GM18498 (cell line): ENCODE measurements around the gene CAPN15.
"Not testable (repeated sequence)": the region's sequence is repeated elsewhere in the genome, so short reads cannot be mapped to it uniquely, and the experiment has no call there.

ENCODE experiments used
- ATAC-seq: cut with Tn5 transposase; IDR thresholded peaks from one replicate; pipeline ENCODE4 v1.9.1; 2021; ENCODE audit warnings: mild to moderate bottlenecking, moderate library complexity; ENCODE audit not compliant: unreplicated experiment

CAPN15 gene

GRCh38 chr16:505479-506245, 21.9 kb upstream of the CAPN15 start:
- no peak for ATAC-seq

- ATAC-seq = no peak
These were observed 21.3 kb upstream of the CAPN15 start for GRCh38 chr16:506246-506546.

- not testable (repeated sequence) for ATAC-seq
These were observed 20.0 kb upstream of the CAPN15 start for GRCh38 chr16:507527-507926.

DNA sequence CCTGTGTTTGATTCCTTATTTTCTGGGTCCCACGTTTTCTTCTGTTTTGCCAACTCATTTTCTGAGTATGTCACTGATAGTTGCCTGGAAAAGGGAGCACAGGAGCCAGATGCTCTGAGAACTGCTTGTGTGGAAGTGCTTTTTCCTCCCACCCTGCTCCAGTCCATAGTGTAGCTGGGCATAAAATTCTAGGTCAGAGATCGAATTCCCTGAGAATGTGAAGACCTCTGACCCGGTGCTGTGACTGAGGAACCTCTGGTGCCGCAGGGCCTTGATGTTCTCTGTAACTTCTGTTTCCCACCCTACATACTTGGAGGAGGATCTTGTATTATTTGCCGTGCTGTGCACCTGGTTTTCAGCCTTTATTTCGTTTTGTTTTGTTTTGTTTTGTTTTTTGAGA, 19.5 kb upstream of the CAPN15 start:
- ATAC-seq = no peak

DNA sequence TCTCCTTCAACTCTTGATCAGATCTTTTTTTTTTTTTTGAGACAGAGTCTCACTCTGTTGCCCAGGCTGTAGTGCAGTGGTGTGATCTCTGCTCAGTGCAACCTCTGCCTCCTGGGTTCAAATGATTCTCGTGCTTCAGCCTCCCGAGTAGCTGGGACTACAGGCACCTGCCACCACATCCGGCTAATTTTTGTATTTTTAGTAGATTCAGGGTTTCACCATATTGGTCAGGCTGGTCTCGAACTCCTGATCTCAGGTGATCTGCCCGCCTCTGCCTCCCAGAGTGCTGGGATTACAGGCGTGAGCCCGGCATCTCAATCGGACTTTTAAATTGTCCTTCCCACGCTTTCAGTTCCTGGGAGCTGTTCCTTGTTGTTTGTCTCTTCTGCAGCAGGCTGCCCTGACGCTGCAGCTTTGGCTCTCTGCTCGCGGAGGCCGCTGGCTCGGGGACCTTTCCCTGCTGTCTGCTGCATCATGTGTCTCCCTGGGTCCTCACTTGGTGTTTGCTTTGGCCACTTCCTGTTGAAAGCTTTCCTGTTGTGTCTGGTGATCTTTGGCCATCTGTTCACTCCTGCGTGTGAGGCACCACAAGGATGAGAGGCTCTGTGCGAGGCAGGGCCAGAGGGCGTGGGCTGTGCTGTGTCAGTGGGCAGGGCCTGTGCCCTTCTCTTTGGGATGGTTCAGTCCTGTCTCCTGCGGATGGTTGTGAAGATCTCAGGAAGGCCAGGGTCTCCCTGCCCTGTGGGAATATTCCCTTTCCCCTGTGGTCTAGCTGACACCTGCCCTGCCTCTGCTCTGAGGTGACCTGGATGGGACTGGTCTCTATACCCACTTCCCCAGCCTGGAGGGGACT, 18.4 kb upstream of the CAPN15 start:
- no peak for ATAC-seq

DNA sequence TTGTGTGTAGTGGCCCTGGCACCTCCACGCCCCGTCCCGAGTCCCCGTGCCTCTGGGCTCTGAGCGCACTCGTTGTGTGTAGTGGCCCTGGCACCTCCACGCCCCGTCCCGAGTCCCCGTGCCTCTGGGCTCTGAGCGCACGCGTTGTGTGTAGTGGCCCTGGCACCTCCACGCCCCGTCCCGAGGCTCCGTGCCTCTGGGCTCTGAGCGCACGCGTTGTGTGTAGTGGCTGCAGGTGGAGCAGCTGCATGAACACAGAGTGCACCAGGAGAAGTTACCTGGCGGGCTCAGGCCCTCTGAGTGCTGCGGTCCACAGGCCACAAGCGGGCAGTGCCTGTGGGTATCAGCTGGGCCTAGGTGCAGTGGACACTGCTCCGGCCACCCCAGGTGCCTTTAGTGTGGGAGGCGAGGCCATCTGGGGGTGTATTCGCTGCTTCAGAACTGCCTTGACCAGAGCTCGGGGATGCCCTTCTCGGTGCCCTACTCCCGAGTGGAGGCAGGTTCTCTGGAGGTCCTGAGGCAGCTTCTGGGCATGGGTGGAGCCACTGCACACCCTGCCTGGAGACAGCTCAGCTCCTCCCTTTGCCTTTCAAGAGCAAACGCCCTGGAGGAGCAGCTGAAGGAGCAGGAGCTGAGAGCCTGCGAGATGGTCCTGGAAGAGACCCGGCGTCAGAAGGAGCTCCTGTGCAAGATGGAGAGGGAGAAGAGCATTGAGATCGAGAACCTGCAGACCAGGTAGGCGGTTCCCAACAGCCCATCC, 17.3 kb upstream of the CAPN15 start:
- ATAC-seq = no peak

- no peak for ATAC-seq
These were observed 14.7 kb upstream of the CAPN15 start for GRCh38 chr16:512802-513201.

DNA sequence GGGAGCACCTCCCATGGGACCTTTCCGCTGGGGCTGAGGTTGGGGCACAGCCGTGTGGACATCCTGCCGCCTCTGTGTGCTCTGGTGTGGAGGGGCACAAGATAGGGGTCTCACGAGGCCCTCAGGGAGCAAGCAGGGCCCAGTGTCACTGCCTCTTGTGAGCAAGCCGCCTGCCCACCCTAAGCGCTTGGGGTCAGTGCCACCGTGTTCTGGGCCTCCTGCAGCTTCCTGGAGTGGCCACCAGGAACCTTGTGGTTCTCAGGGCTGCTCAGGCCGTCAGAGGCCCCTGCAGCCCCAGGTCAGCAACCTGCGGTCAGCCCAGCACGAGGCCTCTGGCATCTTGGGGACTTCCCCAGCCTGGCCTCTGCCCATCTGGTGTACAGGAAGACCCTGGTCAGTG, 13.6 kb upstream of the CAPN15 start:
- ATAC-seq = no peak

- ATAC-seq = no peak
These were observed 12.2 kb upstream of the CAPN15 start for GRCh38 chr16:515175-515938.

DNA sequence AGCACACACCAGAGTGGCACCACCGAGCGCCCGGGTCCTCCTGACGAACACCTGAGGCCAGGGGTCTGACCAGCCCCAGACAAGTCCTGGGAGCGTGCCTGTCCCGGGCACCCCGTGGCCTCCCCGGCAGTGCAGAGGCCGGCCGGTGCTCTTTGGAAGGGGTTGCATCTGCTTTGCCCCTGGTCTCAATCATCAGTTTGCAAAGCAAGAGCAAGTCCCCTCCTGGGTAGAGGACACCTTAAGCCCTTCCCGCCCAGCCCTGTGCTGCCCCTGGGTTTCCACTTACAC, 11.6 kb upstream of the CAPN15 start:
- ATAC-seq = no peak

GRCh38 chr16:516301-516700, 11.2 kb upstream of the CAPN15 start:
- no peak for ATAC-seq

DNA sequence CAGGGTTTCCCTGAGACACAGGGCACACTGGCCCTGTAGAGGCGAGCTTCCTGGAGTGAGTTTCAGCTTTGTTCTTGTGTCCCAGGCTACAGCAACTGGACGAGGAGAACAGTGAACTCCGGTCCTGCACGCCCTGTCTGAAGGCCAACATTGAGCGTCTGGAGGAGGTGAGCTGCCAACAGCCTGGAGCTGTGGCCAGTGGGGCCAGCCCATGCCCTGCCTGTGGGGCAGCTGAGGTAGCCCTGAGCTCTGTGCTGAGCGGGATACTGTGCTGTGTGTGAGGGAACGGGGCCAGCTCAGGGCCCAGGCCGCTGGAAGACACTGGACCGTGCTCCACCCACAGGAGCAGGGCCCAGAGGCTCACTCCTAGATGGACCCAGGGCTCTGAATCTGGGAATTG, 8.7 kb upstream of the CAPN15 start:
- ATAC-seq = no peak

GRCh38 chr16:519425-519824, 8.1 kb upstream of the CAPN15 start:
- ATAC-seq = no peak

GRCh38 chr16:519841-520687, 7.4 kb upstream of the CAPN15 start:
- no peak for ATAC-seq

- ATAC-seq = no peak
These were observed 6.7 kb upstream of the CAPN15 start for GRCh38 chr16:520847-521246.

GRCh38 chr16:521381-522210, 5.9 kb upstream of the CAPN15 start:
- ATAC-seq = no peak

DNA sequence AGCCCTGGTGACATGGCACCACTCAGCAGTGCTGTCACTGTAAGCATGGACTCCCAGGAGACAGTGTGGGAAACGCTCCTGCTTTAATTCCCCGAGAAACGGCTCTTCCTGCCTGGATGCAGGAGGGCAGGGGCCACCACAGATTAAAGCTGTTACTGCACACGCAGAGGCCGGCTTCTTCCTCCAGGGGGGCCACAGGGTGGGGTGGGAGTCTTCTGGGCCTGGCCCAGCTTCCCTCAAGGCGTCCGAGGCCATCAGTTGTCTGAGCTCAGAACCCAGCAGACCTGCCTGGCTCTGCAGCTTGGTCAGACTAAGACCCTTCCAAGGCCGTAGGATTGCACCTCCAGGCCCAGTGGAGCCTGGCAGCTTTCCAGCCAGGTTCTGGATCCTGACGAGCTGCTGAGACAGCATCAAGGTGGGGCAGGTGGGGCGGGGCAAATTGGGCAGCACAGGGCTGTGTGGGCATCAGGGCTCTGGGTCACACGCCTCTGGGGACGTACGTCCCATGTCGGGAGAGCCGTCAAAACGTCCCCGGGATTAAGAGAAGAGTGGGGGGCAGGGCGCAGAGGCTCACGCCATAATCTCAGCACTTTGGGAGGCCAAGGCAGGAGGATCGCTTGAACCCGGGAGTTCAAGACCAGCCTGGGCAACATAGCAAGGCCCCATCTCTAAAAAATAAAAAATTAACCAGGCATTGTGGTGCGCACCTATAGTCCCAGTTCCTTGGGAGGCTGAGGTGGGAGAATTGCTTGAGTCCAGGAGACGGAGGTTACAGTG, 5.0 kb upstream of the CAPN15 start:
- ATAC-seq = no peak

- ATAC-seq = no peak
These were observed 4.3 kb upstream of the CAPN15 start for GRCh38 chr16:523097-523741.
